RWPE2 (cell line): ENCODE results near the gene SHH.

Experiments used
- ATAC-seq: fragments of 200-7000 bp; cut with Tn5 transposase; 3 replicates; pipeline ENCODE4 v1.9.1; 2021; ENCODE audit warnings: low read depth
- DNase-seq: peaks from one replicate; pipeline ENCODE4 v3.0.0-alpha.2; 2020; ENCODE audit warnings: low spot score
- H3K27ac ChIP-seq: fragments of 450-650 bp; 2 replicates; pipeline ENCODE4 v1.5.1; 2017; ENCODE audit warnings: mild to moderate bottlenecking; ENCODE audit not compliant: poor library complexity, severe bottlenecking
- H3K27me3 ChIP-seq: fragments of 250-450 bp; sonication (Bioruptor Pico); 2 replicates; pipeline ENCODE4 v1.5.1; 2021; ENCODE audit warnings: mild to moderate bottlenecking, moderate library complexity; ENCODE audit not compliant: insufficient read depth, poor library complexity, severe bottlenecking
- H3K36me3 ChIP-seq: fragments of 250-450 bp; sonication (Bioruptor Pico); 2 replicates; pipeline ENCODE4 v1.5.1; 2020; ENCODE audit warnings: low read depth, mild to moderate bottlenecking, moderate library complexity
- H3K4me1 ChIP-seq: fragments of 250-450 bp; sonication (Bioruptor Pico); 2 replicates; pipeline ENCODE4 v1.5.1; 2021; ENCODE audit warnings: mild to moderate bottlenecking, moderate library complexity; ENCODE audit not compliant: insufficient read depth, poor library complexity, severe bottlenecking
- H3K4me3 ChIP-seq: fragments of 250-450 bp; sonication (Bioruptor Pico); 2 replicates; pipeline ENCODE4 v1.5.1; 2021; ENCODE audit warnings: mild to moderate bottlenecking, moderate library complexity; ENCODE audit not compliant: severe bottlenecking
- H3K9me3 ChIP-seq: fragments of 250-450 bp; sonication (Bioruptor Pico); 2 replicates; pipeline ENCODE4 v1.5.1; 2021; ENCODE audit warnings: mild to moderate bottlenecking, moderate library complexity; ENCODE audit not compliant: severe bottlenecking
- TF ChIP-seq, protein P1 (sequence below): fragments of 450-650 bp; IDR thresholded peaks from one replicate; pipeline ENCODE4 v1.5.1; 2017; ENCODE audit warnings: mild to moderate bottlenecking, moderate library complexity; ENCODE audit not compliant: poor library complexity, severe bottlenecking

Gene SHH

DNA sequence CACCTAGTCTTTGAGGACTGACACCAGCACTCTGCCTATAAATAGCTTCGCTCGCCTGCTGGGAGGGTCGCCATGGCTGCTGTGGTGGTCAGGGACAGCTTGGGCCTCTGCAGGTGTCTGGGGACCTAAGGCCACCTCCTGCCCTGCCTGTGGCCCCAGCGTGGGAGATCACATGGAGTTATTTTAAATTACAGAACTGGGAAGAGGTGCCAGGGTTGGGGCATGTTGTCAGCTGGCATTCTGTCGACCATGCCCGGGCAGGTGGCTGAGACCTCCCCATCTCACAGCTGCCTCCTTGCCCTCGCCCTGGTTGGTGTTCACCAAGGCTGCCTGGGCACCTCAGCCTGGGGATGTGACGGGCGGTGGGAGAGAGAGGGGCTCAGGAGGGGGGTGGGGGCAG is 18.1 kb downstream of the SHH start:
- H3K9me3 ChIP-seq, result no peaks in the 10 kb centered on the region
- H3K4me1 ChIP-seq, result peaks cover 3% of the 10 kb centered on the region
- DNase-seq (no peak), ATAC-seq (no peak)
- H3K36me3 ChIP-seq, result no peaks in the 10 kb centered on the region
- H3K27me3 ChIP-seq, result no peaks in the 10 kb centered on the region
- H3K4me3 ChIP-seq, result no peak overlapping the region
- no peak overlapping the region for H3K27ac ChIP-seq
- TF ChIP-seq, protein P1, sequence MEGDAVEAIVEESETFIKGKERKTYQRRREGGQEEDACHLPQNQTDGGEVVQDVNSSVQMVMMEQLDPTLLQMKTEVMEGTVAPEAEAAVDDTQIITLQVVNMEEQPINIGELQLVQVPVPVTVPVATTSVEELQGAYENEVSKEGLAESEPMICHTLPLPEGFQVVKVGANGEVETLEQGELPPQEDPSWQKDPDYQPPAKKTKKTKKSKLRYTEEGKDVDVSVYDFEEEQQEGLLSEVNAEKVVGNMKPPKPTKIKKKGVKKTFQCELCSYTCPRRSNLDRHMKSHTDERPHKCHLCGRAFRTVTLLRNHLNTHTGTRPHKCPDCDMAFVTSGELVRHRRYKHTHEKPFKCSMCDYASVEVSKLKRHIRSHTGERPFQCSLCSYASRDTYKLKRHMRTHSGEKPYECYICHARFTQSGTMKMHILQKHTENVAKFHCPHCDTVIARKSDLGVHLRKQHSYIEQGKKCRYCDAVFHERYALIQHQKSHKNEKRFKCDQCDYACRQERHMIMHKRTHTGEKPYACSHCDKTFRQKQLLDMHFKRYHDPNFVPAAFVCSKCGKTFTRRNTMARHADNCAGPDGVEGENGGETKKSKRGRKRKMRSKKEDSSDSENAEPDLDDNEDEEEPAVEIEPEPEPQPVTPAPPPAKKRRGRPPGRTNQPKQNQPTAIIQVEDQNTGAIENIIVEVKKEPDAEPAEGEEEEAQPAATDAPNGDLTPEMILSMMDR, result no peak

DNA sequence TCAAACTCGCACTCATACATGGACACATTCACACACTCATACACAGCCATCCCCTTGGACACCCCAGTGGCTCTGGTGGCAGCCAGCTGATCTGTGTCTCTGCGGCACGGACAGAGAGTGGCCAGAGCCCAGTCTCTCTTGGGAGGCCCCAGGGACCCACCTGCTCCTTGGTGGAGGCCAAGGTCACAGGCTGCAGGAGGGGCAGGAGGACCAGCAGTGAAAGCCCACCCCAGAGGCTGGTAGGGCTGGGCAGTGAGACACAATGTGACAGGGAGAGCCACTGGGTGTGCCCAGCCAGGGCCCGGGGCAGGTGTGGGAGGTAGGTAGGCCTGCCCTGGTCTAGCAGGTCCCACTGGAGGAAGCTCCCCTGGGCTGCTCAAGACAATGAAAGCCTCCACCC is 18.5 kb downstream of the SHH start:
- Histone ChIP-seq H3K4me1 (peaks cover 7% of the 10 kb centered on the region), H3K4me3 (no peak overlapping the region), H3K36me3 (no peaks in the 10 kb centered on the region), H3K9me3 (no peaks in the 10 kb centered on the region), H3K27ac (no peak overlapping the region), H3K27me3 (no peaks in the 10 kb centered on the region)
- ATAC-seq (no peak), DNase-seq (no peak)
- TF ChIP-seq, protein P1, result no peak

DNA sequence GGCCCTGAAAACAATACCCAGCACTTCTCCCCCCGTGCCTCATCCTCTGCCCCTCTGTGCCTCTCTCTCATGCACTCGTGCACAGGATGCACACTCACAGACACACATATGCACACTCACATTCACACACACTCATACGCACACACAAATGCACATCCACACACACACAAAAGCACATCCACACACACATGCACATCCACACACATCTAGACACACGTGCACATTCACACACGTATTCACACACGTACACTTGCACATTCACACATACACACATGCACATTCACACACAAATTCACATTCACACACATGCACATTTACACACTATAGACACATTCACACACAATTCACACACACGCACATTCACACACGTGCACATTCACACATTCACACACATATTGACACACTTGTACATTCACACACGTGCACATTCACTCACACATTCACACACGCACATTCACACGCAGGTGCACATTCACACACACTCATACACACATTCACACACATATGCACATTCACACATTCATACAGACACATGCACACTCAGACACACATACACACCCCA is 19.2 kb downstream of the SHH start:
- no peak for ATAC-seq
- H3K27me3 ChIP-seq, result no peaks in the 10 kb centered on the region
- no peak for DNase-seq
- no peaks in the 10 kb centered on the region for H3K36me3 ChIP-seq
- peaks cover 7% of the 10 kb centered on the region for H3K4me1 ChIP-seq
- H3K9me3 ChIP-seq, result no peaks in the 10 kb centered on the region
- TF ChIP-seq, protein P1, result no peak
- no peak overlapping the region for H3K27ac ChIP-seq
- H3K4me3 ChIP-seq, result no peak overlapping the region

DNA sequence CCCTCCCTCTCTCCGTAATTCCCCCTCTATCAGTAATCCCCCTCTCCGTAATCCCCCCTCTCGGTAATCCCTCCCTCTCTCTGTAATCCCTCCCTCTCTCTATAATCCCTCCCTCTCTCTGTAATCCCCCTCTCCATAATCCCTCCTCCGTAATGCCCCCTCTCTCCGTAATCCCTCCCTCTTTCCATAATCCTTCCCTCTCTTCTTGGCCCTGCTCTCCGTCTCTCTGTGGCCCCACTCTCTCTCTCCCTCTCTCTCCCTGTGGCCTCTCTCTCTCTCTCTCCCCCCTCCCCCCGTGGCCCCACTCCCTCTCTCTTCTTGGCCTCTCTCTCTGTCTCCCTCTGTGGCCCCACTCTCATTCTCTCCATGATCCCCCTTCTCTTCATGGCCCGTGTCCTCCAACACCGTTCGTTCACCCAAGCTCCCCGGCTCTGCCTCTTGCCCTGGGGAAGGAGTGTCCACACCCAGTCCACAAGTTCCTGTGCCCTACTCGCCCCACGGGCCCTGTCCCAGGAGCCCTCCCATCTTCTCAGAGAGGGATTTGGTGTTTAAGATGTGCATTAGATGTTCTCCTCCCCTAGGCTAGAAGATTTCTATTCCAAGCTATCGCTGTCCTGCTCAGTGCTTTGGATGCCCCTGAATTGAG is 19.8 kb downstream of the SHH start:
- Histone ChIP-seq H3K36me3 (no peaks in the 10 kb centered on the region), H3K4me1 (peaks cover 7% of the 10 kb centered on the region), H3K4me3 (no peak overlapping the region), H3K27me3 (no peaks in the 10 kb centered on the region), H3K9me3 (no peaks in the 10 kb centered on the region), H3K27ac (no peak overlapping the region)
- DNase-seq (no peak), ATAC-seq (no peak)
- TF ChIP-seq, protein P1, result no peak

DNA sequence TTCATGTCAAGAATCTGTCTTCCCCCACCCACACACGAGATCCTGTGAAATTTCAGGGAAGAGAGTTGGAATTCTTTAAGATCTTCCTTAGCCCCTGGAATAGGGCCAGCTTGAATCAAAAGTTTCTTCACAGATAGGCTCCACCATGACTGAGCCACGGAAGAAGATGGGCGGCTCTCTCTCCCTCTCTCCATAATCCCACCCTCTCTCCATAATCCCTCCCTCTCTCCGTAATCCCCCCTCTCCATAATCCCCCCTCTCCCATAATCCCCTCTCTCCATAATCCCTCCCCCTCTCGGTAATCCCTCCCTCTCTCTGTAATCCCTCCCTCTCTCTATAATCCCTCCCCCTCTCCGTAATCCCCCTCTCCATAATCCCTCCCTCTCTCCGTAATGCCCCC is 20.4 kb downstream of the SHH start:
- Histone ChIP-seq H3K9me3 (no peaks in the 10 kb centered on the region), H3K4me3 (no peak overlapping the region), H3K36me3 (no peaks in the 10 kb centered on the region), H3K4me1 (peaks cover 7% of the 10 kb centered on the region), H3K27ac (no peak overlapping the region), H3K27me3 (no peaks in the 10 kb centered on the region)
- no peak for ATAC-seq
- DNase-seq, result no peak
- TF ChIP-seq, protein P1, result no peak
